ENCODE data around the gene COX19.

- TF ChIP-seq EZH2 (IDR thresholded peaks at IDR 0.05; ENCODE audit: borderline replicate concordance, low read depth, low read length, severe bottlenecking): no peak
- TF ChIP-seq, protein P1, sequence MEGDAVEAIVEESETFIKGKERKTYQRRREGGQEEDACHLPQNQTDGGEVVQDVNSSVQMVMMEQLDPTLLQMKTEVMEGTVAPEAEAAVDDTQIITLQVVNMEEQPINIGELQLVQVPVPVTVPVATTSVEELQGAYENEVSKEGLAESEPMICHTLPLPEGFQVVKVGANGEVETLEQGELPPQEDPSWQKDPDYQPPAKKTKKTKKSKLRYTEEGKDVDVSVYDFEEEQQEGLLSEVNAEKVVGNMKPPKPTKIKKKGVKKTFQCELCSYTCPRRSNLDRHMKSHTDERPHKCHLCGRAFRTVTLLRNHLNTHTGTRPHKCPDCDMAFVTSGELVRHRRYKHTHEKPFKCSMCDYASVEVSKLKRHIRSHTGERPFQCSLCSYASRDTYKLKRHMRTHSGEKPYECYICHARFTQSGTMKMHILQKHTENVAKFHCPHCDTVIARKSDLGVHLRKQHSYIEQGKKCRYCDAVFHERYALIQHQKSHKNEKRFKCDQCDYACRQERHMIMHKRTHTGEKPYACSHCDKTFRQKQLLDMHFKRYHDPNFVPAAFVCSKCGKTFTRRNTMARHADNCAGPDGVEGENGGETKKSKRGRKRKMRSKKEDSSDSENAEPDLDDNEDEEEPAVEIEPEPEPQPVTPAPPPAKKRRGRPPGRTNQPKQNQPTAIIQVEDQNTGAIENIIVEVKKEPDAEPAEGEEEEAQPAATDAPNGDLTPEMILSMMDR (IDR thresholded peaks at IDR 0.05; ENCODE audit: extremely low read depth in 1 of 2, insufficient read depth in 1 of 2, low read depth in 1 of 2, low read length in 2 of 2): no peak
Measured at GRCh38 chr7:946256-946996, 28.9 kb downstream of the COX19 start.
